PC-3 (cell line): ENCODE results near the gene KCNK16. TPM values are rescaled to one million over a fixed set of nuclear protein-coding genes. Genes with fewer than 3 reads are reported as not detected.

Experiments used
- ATAC-seq: fragments of 200-7000 bp; cut with Tn5 transposase; 2 replicates; pipeline ENCODE4 v1.9.1; 2020; ENCODE audit warnings: mild to moderate bottlenecking, moderate library complexity
- BruUV-seq: library from RNA; stranded (reverse); fragments of 400-500 nt; replicated peaks from 2 replicates; lab custom pipeline; 2021; lab: Mats Ljungman, UMichigan
- CTCF ChIA-PET: fragments of 300-600 bp; sonication (Branson Sonifier 250); formaldehyde crosslinking; loops from one replicate; lab custom pipeline; 2022; ENCODE audit warnings: antibody characterized with exemption; lab: Charles Lee
- POLR2A ChIA-PET: fragments of 300-600 bp; sonication (Branson Sonifier 250); formaldehyde crosslinking; loops from one replicate; lab custom pipeline; 2022; ENCODE audit warnings: antibody characterized with exemption; ENCODE audit not compliant: unreplicated experiment; lab: Charles Lee
- DNase-seq: peaks from one replicate; pipeline ENCODE4 v3.0.0-alpha.2; 2015
- H2AFZ ChIP-seq: fragments of 300-600 bp; sonication (generic); 2 replicates; pipeline ENCODE4 v1.6.0; 2016; ENCODE audit warnings: antibody characterized with exemption, low read length
- H3F3A ChIP-seq: fragments of 300-600 bp; sonication (generic); one replicate; pipeline ENCODE4 v1.6.0; 2017; ENCODE audit warnings: antibody characterized with exemption, low read length, control low read depth, mild to moderate bottlenecking; ENCODE audit not compliant: unreplicated experiment
- H3K27ac ChIP-seq: fragments of 300-600 bp; sonication (generic); 2 replicates; pipeline ENCODE4 v1.5.1; 2016; ENCODE audit warnings: mild to moderate bottlenecking, low read length
- H3K27me3 ChIP-seq: fragments of 300-600 bp; sonication (generic); 2 replicates; pipeline ENCODE4 v1.6.1; 2016; ENCODE audit warnings: low read length, mixed read lengths
- H3K36me3 ChIP-seq: fragments of 300-600 bp; sonication (generic); 2 replicates; pipeline ENCODE4 v1.6.1; 2016; ENCODE audit warnings: low read depth, mixed run types, low read length, mixed read lengths
- H3K4me1 ChIP-seq: fragments of 300-600 bp; sonication (generic); 2 replicates; pipeline ENCODE4 v1.5.1; 2016; ENCODE audit warnings: low read length; ENCODE audit not compliant: insufficient read depth
- H3K4me2 ChIP-seq: fragments of 300-600 bp; sonication (generic); 2 replicates; pipeline ENCODE4 v1.6.0; 2016; ENCODE audit warnings: low read length
- H3K4me3 ChIP-seq: fragments of 300-600 bp; sonication (generic); 2 replicates; pipeline ENCODE4 v1.5.1; 2016; ENCODE audit warnings: mild to moderate bottlenecking, low read length, mixed read lengths
- H3K79me2 ChIP-seq: fragments of 300-600 bp; sonication (generic); 2 replicates; pipeline ENCODE4 v1.6.1; 2017; ENCODE audit warnings: low read length, mixed read lengths
- H3K9ac ChIP-seq: fragments of 300-600 bp; sonication (generic); 2 replicates; pipeline ENCODE4 v1.6.0; 2016; ENCODE audit warnings: mild to moderate bottlenecking, low read length
- H3K9me2 ChIP-seq: fragments of 300-600 bp; sonication (generic); replicated peaks from 2 replicates; pipeline ENCODE4 v1.6.1; 2016; ENCODE audit warnings: mixed run types, low read length, mixed read lengths
- H3K9me3 ChIP-seq: fragments of 300-600 bp; sonication (generic); 2 replicates; pipeline ENCODE4 v1.6.1; 2016; ENCODE audit warnings: low read length, mixed read lengths
- H4K20me1 ChIP-seq: fragments of 300-600 bp; sonication (generic); 2 replicates; pipeline ENCODE4 v1.6.1; 2016; ENCODE audit warnings: low read length, mixed read lengths
- EZH2 ChIP-seq: fragments of 300-600 bp; sonication (generic); IDR thresholded peaks from one replicate; pipeline ENCODE4 v1.6.1; 2017; ENCODE audit warnings: antibody characterized with exemption, mild to moderate bottlenecking, low read length; ENCODE audit not compliant: unreplicated experiment
- EZH2phosphoT487 ChIP-seq: fragments of 300-600 bp; sonication (generic); IDR thresholded peaks from 2 replicates; pipeline ENCODE4 v1.6.1; 2018; ENCODE audit warnings: mild to moderate bottlenecking, antibody characterized with exemption, low read length, borderline replicate concordance
- intact Hi-C: fragments of 100-400 bp; cut with micrococcal nuclease; formaldehyde crosslinking; loops from 2 replicates; pipeline ENCODE4 v1.9.0; 2023
- total RNA-seq: library from RNA; depleted of rRNA; stranded (reverse); fragments of >200 nt; gene quantifications from 2 replicates; pipeline ENCODE4 v1.2.3, GENCODE V29; 2014
- TF ChIP-seq, protein P1 (sequence below): fragments of 300-600 bp; sonication (generic); conservative IDR thresholded peaks from 2 replicates; pipeline ENCODE4 v1.5.1; 2017; ENCODE audit warnings: antibody characterized with exemption, low read depth, mild to moderate bottlenecking, low read length

Gene KCNK16
- total RNA-seq, 1 experiment from 2014 or later, result not detected

DNA sequence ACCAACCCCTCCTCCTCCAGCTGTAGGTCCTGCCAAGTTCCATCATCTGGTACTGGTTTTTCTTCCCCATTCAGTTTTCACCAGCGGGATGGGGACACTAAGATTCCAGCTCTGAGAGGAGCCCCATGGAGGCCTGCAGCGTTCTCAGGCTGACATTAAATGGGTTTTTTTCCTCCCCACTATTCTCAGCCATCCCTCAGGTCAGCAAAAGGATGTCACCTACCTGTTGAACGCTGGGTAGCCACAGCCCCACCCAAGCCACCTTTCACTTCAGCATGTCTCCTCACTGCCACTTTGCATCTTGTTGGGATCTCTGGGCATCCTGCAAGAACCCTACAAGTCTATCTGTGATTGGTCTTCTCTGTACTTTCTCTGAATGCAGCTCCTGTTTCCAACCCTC, 15.0 kb downstream of the KCNK16 start:
- DNase-seq, result no peak
- H3K27ac ChIP-seq, result no peak overlapping the region
- ChIA-PET CTCF (no interaction called here), POLR2A (no interaction called here)
- H4K20me1 ChIP-seq, result no peaks in the 10 kb centered on the region
- intact Hi-C loops, result no loop called here
- no peak overlapping the region for H3K4me2 ChIP-seq
- no peaks in the 10 kb centered on the region for H3K9me3 ChIP-seq
- TF ChIP-seq, protein P1, sequence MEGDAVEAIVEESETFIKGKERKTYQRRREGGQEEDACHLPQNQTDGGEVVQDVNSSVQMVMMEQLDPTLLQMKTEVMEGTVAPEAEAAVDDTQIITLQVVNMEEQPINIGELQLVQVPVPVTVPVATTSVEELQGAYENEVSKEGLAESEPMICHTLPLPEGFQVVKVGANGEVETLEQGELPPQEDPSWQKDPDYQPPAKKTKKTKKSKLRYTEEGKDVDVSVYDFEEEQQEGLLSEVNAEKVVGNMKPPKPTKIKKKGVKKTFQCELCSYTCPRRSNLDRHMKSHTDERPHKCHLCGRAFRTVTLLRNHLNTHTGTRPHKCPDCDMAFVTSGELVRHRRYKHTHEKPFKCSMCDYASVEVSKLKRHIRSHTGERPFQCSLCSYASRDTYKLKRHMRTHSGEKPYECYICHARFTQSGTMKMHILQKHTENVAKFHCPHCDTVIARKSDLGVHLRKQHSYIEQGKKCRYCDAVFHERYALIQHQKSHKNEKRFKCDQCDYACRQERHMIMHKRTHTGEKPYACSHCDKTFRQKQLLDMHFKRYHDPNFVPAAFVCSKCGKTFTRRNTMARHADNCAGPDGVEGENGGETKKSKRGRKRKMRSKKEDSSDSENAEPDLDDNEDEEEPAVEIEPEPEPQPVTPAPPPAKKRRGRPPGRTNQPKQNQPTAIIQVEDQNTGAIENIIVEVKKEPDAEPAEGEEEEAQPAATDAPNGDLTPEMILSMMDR, result no peak
- TF ChIP-seq EZH2phosphoT487, result no peak
- no peak for TF ChIP-seq EZH2
- no peak overlapping the region for H3K4me3 ChIP-seq
- no TSS peak for BruUV-seq
- H3K9me2 ChIP-seq, result no peaks in the 10 kb centered on the region
- no peaks in the 10 kb centered on the region for H3K79me2 ChIP-seq
- H3F3A ChIP-seq, result no peaks in the 10 kb centered on the region
- ATAC-seq, result no peak
- H2AFZ ChIP-seq, result no peak overlapping the region
- H3K4me1 ChIP-seq, result 0 out of 2 replicates have a peak, but pooled peaks cover 2% of the 10 kb centered on the region
- H3K36me3 ChIP-seq, result no peaks in the 10 kb centered on the region
- H3K9ac ChIP-seq, result no peak overlapping the region
- H3K27me3 ChIP-seq, result 0 out of 2 replicates have a peak, but pooled peaks cover 1% of the 10 kb centered on the region

DNA sequence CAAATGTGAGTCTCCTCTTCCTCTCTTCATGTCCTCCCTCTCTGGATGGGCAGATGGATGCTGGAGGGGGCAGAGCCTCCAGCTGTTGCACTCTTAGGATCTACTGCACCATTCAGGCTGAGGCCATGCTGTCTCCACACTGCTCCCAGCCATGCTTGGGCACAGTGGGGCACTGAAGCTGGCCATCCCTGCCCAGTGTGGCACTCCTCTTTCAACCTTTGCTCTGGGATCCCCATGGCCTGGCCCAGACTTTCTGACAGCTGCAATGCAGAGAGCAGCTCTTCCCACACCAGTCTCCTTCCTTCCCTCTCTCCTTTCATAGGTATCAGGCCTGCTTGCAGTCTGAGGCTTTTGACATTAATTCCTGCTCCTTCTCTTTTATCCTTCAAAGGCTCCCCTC, 17.6 kb downstream of the KCNK16 start:
- CTCF ChIA-PET, result interaction anchor here (0.6 kb wide), 1 partner anchor 453 kb away, joined by 6 read pairs; no protein-coding TSS in a partner anchor
- BruUV-seq, result no TSS peak
- ATAC-seq, result no peak

More for the DNA sequence above, 17.6 kb downstream of the KCNK16 start:
- POLR2A ChIA-PET, result no interaction called here
- Histone ChIP-seq H3K79me2 (no peaks in the 10 kb centered on the region), H3K4me2 (no peak overlapping the region), H3K27ac (no peak overlapping the region), H3K9me3 (no peaks in the 10 kb centered on the region), H2AFZ (no peak overlapping the region), H4K20me1 (no peaks in the 10 kb centered on the region), H3F3A (no peaks in the 10 kb centered on the region), H3K36me3 (no peaks in the 10 kb centered on the region), H3K9ac (no peak overlapping the region), H3K4me1 (0 out of 2 replicates have a peak, but pooled peaks cover 2% of the 10 kb centered on the region), H3K27me3 (0 out of 2 replicates have a peak, but pooled peaks cover 3% of the 10 kb centered on the region), H3K4me3 (no peak overlapping the region), H3K9me2 (no peaks in the 10 kb centered on the region)
- intact Hi-C loops, result no loop called here
- TF ChIP-seq, protein P1, result no peak
- TF ChIP-seq EZH2phosphoT487 (no peak), EZH2 (no peak)
- no peak for DNase-seq
